GM21390 (cell line): ENCODE data around the gene COX6B1.
A peak's percentile ranks its signal among the peaks of the same experiment; 100 is the strongest.
"Not testable (repeated sequence)": the region's sequence is repeated elsewhere in the genome, so short reads cannot be mapped to it uniquely, and the experiment has no call there.

ENCODE experiments used
- ATAC-seq: cut with Tn5 transposase; IDR thresholded peaks from one replicate; pipeline ENCODE4 v1.9.1; 2021; ENCODE audit not compliant: unreplicated experiment

The COX6B1 gene, protein sequence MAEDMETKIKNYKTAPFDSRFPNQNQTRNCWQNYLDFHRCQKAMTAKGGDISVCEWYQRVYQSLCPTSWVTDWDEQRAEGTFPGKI

DNA sequence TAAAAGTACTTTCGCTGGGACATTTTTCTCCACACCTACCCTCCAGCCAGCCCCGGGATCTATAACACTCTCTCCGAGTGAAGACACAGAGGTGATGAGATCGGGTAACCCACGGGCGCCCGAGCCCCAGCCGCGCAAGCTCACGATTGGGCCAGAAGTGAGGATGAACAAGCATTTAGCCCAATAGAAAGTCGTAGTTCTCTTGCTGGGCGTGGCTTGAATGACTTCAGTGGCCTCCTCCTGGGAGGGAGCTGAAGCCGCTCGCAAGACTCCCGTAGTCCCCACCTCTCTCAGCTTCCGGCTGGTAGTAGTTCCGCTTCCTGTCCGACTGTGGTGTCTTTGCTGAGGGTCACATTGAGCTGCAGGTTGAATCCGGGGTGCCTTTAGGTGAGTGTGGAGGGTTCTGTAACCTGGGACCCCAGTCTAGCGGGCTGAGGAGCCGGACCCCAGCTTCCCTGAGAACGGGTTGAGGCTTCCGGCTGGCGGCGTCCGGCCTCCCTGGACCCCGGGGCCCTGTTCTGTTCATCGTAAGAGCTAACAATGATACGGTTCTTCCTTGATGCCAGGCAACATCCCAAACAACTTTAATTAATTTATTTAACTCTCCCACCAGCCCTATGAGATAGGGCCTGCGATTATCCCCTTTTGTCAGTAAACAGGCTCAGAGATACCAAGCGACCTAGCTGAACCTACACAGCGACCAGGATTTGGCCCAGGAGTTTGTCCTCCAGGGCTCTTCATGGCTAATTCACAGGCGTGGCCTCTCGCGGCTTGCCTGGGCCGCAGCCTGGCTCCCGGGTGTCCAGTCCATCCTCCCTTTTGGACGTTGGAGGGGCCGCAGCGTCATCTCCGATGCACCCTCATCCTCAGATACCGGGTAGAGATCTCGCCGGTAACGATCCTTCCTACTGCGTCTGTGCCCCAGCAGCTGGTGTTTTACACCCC is at the start of gene COX6B1:
Gene COX6B1, plus strand, starts transcription at position 307 of the 945 bp plus-strand sequence. CDS start 2,921 bp downstream, outside the sequence.
- ATAC-seq = peak; percentile 41

DNA sequence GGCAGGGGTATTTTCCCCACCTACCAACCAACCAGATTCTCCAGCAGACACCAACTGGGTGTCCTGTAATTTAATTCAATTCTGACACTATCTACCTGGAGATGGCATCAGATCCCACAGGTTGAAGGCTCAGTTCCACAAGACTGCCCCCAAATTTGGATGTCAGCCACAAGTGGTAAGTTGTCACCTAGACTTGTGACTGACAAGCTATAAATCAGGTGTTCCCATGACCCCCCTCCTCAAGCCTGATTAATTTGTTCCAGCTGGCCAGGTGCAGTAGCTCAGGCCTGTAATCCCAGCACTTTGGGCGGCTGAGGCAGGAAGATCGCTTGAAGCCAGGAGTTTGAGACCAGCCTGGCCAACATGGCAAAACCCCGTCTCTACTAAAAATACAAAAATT is 46.2 kb upstream of the COX6B1 start:
- no peak for ATAC-seq

DNA sequence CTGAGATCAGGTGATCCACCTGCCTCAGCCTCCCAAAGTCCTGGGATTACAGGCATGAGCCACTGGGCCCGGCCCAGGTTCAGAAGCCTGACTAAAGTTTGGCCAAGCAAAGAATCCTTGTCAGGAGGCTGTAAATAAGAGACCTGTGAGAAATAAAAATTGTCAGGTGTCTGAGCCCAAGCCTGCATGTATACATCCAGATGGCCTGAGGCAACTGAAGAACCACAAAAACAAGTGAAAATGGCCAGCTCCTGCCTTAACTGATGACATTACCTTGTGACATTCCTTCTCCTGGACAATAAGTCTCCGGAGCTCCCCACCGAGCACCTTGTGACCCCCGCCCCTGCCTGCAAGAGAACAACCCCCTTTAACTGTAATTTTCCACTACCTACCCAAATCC is 43.7 kb upstream of the COX6B1 start:
- not testable (repeated sequence) for ATAC-seq

DNA sequence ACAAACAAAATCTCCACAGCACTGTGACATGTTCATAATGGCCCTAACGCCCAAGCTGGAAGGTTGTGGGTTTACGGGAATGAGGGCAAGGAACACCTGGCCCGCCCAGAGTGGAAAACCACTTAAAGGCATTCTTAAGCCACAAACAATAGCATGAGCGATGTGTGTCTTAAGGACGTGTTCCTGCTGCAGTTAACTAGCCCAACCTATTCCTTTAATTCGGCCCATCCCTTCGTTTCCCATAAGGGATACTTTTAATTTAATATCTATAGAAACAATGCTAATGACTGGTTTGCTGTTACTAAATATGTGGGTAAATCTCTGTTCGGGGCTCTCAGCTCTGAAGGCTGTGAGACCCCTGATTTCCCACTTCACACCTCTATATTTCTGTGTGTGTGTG is 41.0 kb upstream of the COX6B1 start:
- not testable (repeated sequence) for ATAC-seq

DNA sequence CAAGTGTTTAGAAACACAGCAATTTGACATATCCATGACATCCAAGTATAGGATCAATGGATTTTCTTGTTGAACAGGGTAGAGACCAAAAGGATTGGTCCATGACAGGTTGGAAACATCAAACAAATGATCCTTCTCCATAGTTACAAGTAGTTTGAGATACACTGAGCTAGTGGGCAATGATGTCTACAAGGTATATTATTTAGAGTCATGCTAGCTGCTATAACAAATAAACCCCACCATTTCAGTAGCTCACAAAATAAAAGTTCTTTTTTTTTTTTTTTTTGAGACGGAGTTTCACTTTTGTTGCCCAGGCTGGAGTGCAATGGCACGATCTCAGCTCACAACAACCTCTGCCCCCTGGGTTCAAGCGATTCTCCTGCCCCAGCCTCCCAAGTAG is 40.5 kb upstream of the COX6B1 start:
- ATAC-seq = no peak

DNA sequence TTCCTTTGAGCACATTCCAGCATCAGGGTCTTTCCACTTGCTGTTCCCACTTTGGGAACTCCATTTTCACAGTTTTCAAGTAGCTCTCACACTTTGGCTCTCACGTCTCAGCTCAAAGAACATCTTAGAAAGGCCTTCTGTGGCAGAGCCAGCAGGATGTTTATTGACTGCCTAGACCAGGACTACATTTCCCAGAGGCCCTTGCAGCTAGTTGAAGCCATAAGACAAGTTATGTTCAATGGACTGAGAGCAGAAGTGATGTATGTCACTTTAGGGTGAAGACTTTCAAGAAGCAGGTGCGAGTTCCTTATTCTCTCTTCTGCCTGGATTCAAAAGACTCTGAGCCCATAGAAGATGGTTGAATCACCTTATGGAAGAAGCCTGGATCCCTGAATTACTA is 39.9 kb upstream of the COX6B1 start:
- ATAC-seq = no peak

DNA sequence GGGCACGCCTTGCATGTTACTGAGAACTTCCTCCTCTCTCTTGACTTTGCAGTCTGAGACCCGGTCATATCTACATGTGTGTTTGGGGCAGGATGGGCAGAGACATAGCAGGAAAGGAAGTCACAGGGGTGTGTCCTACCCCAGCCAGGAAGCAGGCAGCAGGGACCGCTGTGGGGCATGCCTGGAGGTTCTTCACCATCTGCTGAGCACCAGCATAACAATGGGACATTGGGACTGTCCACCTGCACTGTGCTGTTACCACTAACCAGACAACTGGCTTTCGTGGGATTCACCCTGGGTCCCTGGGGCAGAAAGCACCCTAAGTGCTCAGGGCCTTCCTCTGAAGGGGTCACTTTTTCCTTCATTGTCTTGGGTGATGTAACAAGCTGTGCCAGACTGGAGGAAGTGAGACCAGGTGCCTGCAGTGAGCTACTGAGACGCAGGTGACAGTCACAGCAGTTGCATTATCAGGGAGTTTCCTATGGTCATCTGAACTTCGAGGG is 38.2 kb upstream of the COX6B1 start:
- no peak for ATAC-seq

DNA sequence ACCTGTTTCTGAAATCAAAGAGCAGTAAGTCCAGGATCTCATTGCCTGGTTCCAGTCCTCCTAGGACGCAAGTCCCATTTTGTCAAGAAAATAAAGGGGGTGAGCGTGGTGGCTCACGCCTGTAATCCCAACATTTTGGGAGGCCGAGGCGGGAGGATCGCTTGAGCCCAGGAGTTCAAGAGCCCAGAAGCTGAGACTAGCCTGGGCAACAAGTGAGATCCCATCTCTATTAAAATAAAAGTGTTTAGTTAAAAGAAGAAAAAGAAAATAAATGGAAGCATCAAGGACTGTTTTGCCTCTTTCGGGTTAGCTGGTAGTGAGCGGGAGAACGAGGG is 35.9 kb upstream of the COX6B1 start:
- ATAC-seq = no peak

DNA sequence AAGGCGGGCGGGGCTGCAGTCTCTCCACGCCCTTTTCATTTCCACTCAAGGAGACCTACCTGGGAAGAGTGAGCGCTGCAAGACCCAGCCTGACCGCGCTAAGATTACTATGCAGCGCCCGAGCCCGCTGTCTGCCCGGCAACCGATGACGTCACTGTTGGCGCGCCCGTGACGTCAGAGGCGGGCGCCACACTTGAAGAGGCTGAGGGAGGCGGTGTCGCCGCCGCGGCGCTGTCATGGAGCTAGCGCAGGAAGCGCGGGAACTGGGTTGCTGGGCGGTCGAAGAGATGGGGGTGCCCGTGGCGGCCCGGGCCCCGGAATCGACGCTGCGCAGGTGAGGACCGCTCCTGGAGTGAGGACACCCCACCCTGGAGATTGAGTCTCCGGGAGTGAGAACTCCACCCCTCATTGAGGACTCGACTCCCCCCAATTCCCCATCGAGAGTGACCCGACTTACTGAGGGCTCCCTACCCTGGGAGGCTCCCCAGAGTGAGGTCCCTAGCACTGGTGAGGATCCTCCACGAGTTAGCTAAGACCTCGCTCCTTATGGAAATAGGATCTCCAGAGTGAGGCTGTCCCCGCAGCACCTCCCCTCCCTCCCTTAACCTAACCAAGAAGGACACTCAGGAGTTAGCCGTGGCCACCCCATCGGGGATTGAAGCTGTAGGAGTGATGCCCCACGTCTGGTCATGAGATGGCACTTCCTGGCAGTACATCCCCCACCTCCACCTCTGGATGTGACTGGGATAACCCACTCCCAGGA is 35.4 kb upstream of the COX6B1 start, which contains the start of gene HAUS5:
Gene HAUS5, plus strand, starts transcription at position 177 of the 763 bp plus-strand sequence. Its CDS starts 60 bp downstream, at position 237.
- ATAC-seq = peak; percentile 67

DNA sequence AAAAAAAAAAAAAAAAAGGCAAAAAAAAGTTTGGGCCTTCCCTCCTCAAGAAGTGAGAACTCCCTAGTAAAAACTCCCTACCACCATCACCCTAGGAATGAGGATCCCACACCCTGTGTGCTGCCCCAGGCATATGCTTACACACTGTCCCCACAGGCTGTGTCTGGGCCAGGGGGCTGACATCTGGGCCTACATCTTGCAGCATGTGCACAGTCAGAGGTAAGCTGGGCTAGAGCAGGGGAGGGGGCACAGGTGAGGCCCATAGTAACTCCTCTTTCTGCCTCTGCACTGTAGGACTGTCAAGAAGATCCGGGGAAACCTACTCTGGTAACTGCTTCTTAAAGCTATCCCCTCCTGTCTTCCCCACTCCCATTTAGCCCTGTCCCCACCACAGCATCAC is 34.5 kb upstream of the COX6B1 start:
- no peak for ATAC-seq

DNA sequence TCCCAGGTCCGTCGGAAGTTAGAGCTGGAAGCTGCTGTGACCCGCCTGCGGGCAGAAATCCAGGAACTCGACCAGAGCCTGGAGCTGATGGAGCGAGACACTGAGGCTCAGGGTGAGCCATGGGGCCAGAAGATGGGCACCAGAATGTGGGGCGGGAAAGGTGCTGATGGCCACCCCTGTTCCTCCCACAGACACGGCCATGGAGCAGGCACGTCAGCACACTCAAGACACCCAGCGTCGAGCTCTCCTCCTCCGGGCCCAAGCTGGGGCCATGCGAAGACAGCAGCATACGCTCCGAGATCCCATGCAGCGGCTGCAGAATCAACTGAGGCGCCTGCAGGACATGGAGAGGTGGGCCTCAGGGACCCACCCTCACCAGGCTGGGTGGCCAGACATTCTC is 33.1 kb upstream of the COX6B1 start:
- no peak for ATAC-seq

DNA sequence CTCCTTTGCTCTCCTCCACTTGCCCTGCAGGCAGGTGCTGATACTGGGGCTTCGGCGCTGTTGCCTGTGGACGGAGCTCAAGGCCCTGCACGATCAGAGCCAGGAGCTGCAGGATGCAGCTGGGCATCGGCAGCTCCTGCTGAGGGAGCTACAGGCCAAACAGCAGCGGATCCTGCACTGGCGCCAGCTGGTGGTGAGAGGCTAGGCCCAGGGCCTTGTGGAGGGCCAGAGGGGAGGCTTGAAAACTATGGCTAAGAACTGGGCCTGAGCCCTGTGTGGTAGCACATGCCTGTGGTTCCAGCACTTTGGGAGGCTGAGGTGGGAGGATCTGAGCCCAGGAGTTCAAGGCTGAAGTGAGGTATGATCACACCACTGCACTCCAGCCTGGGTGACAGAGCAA is 29.3 kb upstream of the COX6B1 start:
- no peak for ATAC-seq

DNA sequence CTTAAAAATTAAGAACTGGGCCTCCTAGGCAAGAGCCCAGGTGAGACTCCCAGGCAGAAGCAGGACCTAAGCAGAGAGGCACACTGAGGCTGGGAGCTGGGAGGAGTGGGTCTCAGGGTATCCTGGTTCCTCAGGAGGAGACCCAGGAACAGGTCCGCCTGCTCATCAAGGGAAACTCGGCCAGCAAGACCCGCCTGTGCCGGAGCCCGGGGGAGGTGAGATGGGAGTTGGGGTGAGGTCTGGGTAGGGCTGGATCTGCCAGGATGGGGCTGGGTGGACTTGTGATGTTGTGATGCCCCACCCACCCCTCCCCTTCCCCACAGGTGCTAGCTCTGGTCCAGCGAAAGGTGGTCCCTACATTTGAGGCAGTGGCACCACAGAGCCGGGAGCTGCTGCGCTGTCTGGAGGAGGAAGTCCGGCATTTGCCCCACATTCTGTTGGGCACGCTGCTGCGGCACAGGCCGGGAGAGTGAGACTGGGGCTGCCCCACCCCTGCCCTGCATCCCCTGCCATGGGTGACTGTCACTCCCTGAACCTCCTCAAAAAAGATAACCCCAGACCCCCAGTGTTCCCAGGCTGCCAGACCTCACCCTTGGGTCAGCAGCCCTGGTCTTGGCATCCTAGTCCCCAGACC is 28.7 kb upstream of the COX6B1 start:
- no peak for ATAC-seq

DNA sequence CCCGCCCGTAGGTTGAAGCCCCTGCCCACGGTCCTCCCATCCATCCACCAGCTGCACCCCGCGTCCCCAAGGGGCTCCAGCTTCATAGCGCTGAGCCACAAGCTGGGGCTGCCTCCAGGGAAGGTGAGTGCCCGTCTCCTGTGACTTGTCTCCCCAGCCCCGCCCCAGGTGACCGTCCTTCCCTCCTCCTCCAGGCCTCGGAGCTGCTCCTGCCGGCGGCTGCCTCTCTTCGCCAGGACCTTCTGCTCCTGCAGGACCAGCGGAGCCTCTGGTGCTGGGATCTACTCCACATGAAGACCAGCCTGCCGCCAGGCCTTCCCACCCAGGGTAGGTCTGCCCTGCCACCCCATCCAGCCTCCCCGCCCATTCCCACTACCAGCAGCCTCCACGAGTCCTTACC is 28.1 kb upstream of the COX6B1 start:
- no peak for ATAC-seq

DNA sequence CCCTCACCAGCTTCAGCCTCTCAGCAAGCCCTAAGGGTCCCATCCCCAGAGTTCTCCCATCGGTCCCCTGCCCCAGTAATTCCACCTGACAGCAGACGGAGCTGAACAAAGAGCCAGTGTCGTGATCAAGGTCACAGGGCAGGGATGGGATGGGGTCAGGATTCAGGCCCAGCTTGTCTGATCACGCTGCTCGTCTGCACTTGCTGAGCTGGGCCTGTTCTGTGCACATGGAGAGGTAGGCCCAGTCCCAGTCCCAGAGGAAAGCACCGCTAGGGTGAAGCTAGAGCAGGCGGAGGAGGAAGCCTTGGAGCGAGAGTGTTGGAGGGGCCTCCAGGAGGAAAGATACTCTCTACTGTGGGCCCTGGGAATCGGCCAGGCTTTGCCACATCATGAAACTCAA is 26.4 kb upstream of the COX6B1 start:
- no peak for ATAC-seq

DNA sequence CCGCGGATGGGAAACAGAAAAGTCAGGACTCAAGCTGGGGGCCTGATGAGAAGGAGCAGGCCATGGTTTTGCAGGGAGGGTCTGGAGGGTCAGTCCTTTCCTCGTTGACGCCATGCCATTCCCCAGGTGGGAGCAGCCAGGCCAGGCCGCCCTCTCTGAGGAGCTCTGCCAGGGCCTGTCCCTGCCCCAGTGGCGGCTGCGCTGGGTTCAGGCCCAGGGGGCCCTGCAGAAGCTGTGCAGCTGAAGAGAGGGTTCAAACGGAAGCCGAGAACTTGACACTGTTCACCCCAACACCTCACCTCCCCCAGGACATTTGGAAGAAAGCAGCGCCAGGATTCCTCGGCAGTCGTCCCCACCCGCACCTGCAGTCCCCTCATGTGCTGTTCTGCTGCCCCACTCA is 25.4 kb upstream of the COX6B1 start:
- ATAC-seq = no peak

DNA sequence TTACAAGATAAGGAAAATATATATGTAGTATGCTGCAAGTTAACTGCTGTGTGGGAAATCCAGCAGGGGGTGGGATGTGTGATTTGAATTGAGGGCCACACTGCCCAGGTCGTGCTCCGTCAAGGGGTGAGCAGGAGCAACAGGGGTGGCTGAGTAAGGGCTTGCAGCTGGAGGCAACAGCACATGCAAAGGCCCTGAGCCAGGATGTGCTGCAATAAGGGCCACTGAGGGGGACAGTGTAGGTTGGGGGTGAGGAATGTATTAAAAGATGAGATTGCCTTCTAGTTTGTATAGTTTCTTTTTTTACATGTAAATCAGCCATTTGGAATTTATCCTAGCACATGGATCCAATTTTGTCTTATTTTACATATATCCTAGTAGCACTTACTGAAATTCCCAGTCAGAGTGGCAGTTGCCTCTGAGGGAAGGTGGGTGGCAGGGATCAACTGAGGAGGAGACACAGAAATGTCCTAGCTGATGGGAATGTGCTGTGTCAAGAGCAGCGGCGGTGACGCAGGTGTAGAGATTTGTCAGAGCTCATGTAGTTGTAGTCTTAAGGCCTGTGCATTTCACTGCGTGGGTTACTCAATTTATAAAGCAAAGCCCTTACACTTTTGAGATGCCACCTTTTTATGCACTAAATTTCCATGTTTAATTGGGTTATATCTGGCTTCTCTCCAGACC is 24.7 kb upstream of the COX6B1 start:
- no peak for ATAC-seq

DNA sequence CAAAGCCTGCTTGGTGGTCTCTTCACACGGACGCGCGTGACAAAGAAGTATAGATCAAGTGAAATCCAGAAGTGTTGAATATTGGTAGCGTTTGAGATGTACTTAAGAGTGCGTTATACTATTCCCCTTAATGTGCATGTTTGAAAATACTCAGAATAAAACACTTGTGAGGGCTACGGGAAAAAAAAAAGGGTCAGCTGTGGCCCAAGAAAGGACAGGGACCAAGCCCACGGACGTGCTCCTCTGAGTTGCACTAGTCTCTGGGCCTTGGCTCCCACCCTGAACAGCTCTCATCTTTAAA is 19.9 kb upstream of the COX6B1 start:
- peak; percentile 31 for ATAC-seq

DNA sequence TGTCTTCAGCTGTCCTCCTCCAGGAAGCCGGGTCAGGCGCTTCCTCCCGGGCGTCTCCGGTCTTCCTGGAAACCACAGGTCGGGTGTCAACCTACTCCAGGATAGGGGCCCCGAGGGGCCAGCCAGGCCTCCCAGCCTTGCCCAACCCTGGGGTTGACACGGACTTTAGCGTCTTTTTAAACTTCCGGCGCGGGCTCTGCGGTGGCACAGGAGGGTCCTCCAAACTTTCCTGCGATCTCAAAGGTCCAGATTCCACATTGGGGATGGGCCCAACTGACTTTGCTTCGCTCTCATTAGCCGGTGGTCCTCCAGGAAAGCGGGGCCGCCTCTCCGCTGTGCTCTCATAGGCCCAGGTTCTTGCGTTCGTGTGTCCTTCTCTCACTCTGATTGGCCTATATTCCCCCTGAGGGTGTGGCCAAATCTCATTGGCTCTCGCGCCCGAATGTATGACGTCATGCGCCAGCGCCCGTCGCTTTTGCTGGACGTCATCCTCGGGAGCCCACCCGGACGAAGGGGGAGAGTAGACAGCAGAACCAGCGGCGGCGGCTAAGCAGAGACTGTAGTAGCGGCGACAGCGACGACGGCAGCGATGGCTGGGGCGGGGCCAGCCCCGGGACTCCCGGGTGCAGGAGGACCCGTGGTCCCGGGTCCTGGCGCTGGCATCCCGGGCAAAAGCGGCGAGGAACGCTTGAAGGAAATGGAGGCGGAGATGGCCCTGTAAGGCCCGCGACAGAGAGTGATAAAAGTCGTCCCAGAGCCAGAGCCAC is 19.4 kb upstream of the COX6B1 start, which contains the start of gene RBM42:
Gene RBM42, plus strand, starts transcription at position 472 of the 767 bp plus-strand sequence. Its CDS starts 118 bp downstream, at position 590.
- peak; percentile 93 for ATAC-seq

DNA sequence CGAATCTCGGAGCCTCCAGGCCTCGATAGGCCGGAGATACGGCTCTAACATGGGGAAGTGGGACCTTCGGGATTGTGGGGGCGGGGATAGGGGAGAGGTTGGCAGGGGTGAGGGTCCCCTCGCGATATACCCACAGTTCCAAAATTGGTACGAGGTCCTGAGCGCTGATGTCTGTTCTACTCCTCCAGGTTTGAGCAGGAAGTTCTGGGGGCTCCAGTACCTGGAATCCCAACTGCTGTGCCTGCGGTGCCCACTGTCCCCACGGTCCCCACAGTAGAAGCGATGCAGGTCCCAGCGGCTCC is 18.8 kb upstream of the COX6B1 start:
- ATAC-seq = peak; percentile 2
